GM12873 (cell line): ENCODE results near the gene TRAPPC3.

Experiments
- TF ChIP-seq, protein P1 (sequence below): IDR thresholded peaks from 2 replicates; pipeline ENCODE4 v1.5.1; 2012; ENCODE audit warnings: low read depth, mild to moderate bottlenecking, moderate library complexity, low read length, control low read depth; ENCODE audit not compliant: insufficient read depth; ENCODE audit errors: missing control alignments

The TRAPPC3 gene

GRCh38 chr1:36178471-36179219 is 29.4 kb upstream of the TRAPPC3 start:
- TF ChIP-seq, protein P1, sequence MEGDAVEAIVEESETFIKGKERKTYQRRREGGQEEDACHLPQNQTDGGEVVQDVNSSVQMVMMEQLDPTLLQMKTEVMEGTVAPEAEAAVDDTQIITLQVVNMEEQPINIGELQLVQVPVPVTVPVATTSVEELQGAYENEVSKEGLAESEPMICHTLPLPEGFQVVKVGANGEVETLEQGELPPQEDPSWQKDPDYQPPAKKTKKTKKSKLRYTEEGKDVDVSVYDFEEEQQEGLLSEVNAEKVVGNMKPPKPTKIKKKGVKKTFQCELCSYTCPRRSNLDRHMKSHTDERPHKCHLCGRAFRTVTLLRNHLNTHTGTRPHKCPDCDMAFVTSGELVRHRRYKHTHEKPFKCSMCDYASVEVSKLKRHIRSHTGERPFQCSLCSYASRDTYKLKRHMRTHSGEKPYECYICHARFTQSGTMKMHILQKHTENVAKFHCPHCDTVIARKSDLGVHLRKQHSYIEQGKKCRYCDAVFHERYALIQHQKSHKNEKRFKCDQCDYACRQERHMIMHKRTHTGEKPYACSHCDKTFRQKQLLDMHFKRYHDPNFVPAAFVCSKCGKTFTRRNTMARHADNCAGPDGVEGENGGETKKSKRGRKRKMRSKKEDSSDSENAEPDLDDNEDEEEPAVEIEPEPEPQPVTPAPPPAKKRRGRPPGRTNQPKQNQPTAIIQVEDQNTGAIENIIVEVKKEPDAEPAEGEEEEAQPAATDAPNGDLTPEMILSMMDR, result no peak

DNA sequence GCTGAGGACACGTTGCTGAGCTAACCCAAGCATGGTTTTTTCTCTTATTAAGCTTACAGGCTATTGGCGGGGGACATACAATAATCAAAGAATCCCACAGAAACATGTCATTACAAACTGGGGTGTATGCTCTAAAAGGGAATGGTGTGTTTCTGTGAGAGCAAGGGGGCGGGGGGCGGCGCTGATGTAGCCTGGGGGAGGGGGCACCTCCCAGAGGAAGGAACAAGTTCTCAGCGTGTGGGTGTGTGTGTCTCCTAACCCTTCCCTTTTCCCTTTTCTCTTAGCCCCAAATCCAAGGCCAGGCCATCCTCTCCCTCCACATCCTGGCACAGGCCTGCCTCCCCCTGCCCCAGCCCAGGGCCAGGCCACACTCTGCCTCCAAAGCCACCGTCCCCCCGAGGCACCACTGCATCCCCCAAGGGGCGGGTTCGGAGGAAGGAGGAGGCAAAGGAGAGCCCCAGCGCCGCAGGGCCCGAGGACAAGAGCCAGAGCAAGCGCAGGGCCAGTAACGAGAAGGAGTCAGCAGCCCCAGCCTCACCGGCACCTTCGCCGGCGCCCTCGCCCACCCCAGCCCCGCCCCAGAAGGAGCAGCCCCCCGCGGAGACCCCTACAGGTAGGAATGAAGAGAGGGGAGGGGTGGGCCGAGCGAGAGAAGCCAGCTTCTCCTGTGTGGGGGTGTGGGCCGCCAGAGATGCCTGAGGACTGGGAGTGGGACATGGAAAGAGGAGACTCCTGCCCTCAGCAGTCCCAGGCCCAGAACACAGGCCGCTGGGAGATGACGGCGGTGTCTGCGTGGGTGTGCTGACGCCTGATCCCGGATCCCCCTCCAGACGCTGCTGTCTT is 28.5 kb upstream of the TRAPPC3 start:
- TF ChIP-seq, protein P1, result no peak

DNA sequence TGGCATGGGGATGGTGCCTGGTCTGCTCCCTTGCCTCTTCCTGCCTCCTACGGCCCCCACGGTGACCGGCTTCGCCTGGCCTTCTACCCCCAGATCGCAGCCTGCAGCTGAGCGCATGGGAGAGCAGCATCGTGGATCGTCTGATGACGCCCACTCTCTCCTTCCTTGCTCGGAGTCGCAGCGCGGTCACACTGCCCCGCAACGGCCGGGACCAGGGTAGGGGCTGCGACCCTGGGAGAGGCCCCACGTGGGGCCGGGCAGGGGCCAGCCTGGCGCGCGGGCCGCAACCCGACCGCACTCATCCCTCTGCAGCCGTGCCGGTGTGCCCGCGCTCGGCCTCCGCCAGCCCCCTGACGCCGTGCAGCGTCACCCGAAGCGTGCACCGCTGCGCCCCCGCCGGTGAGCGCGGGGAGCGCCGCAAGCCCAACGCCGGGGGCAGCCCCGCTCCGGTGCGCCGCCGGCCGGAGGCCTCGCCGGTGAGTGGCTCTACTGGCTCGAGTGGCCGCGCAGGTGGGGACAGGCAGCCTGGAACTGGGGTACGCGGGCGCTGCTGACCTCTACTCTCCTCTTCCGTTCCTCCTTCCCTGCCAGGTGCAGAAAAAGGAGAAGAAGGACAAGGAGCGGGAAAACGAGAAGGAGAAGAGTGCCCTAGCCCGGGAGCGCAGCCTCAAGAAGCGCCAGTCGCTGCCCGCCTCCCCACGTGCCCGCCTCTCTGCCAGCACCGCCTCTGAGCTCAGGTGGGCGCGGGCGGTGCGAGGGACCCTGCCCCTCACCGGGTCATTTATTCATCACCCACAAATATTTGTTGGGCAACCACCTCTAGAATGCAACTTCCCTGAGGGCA is 27.0 kb upstream of the TRAPPC3 start:
- TF ChIP-seq, protein P1, result no peak

GRCh38 chr1:36175137-36176095 is 26.1 kb upstream of the TRAPPC3 start:
- TF ChIP-seq, protein P1, result no peak

GRCh38 chr1:36174713-36175112 is 25.4 kb upstream of the TRAPPC3 start:
- TF ChIP-seq, protein P1, result no peak

GRCh38 chr1:36172983-36173382 is 23.7 kb upstream of the TRAPPC3 start:
- TF ChIP-seq, protein P1, result no peak
